HepG2 (cell line): ENCODE measurements around the gene NPBWR2. TPM values are rescaled to one million over a fixed set of nuclear protein-coding genes. Genes with fewer than 3 reads are reported as not detected.

Experiments
- AFF4 ChIP-seq: sonication (generic); formaldehyde crosslinking; IDR thresholded peaks from 2 replicates; pipeline ENCODE4 v1.4.0; 2020; ENCODE audit warnings: missing genetic modification reagents
- FLYWCH1 ChIP-seq: sonication (generic); formaldehyde crosslinking; IDR thresholded peaks from 2 replicates; pipeline ENCODE4 v1.8.1; 2023; ENCODE audit warnings: mild to moderate bottlenecking, missing genetic modification reagents
- HHEX ChIP-seq: IDR thresholded peaks from 2 replicates; pipeline ENCODE4 v1.6.1; 2016; ENCODE audit warnings: control low read depth
- HMGA1 ChIP-seq: sonication (generic); formaldehyde crosslinking; conservative IDR thresholded peaks from 2 replicates; pipeline ENCODE4 v1.4.0; 2020; ENCODE audit warnings: missing genetic modification reagents
- NCOA5 ChIP-seq: sonication (generic); formaldehyde crosslinking; IDR thresholded peaks from 2 replicates; pipeline ENCODE4 v1.4.0; 2020; ENCODE audit warnings: missing genetic modification reagents
- RXRA ChIP-seq: sonication (generic); formaldehyde crosslinking; IDR thresholded peaks from 2 replicates; pipeline ENCODE4 v1.5.1; 2020; ENCODE audit warnings: missing genetic modification reagents
- SMARCE1 ChIP-seq: fragments of 450-650 bp; IDR thresholded peaks from 2 replicates; pipeline ENCODE4 v1.6.1; 2017; ENCODE audit warnings: borderline replicate concordance
- SP5 ChIP-seq: IDR thresholded peaks from 2 replicates; pipeline ENCODE4 v1.6.1; 2016; ENCODE audit warnings: low read depth, borderline replicate concordance
- TCF7L2 ChIP-seq: IDR thresholded peaks from 2 replicates; pipeline ENCODE4 v1.6.1; 2011; ENCODE audit warnings: mild to moderate bottlenecking, low read depth, low read length, moderate library complexity
- ZNF205 ChIP-seq: IDR thresholded peaks from 2 replicates; pipeline ENCODE4 v1.6.1; 2018; ENCODE audit warnings: missing biosample characterization, missing genetic modification reagents
- ZNF572 ChIP-seq: sonication (generic); formaldehyde crosslinking; IDR thresholded peaks from 2 replicates; pipeline ENCODE4 v1.5.1; 2020; ENCODE audit warnings: mild to moderate bottlenecking, missing genetic modification reagents
- ZNF609 ChIP-seq: sonication (generic); formaldehyde crosslinking; IDR thresholded peaks from 2 replicates; pipeline ENCODE4 v1.4.0; 2020; ENCODE audit warnings: mild to moderate bottlenecking, missing genetic modification reagents, borderline replicate concordance
- ZNF614 ChIP-seq: IDR thresholded peaks from 2 replicates; pipeline ENCODE4 v1.6.1; 2018; ENCODE audit warnings: missing biosample characterization, missing genetic modification reagents, inconsistent platforms, borderline replicate concordance
- ZNF660 ChIP-seq: sonication (generic); formaldehyde crosslinking; IDR thresholded peaks from 2 replicates; pipeline ENCODE4 v1.5.1; 2020; ENCODE audit warnings: mild to moderate bottlenecking, low read depth, missing genetic modification reagents, borderline replicate concordance
- ZNF724P ChIP-seq: sonication (generic); formaldehyde crosslinking; IDR thresholded peaks from 2 replicates; pipeline ENCODE4 v1.8.0; 2022; ENCODE audit warnings: missing genetic modification reagents, borderline replicate concordance
- ZNF781 ChIP-seq: sonication (generic); formaldehyde crosslinking; IDR thresholded peaks from 2 replicates; pipeline ENCODE4 v1.5.1; 2020; ENCODE audit warnings: borderline replicate concordance, mild to moderate bottlenecking, missing genetic modification reagents; ENCODE audit errors: not compliant biosample characterization
- ZSCAN12 ChIP-seq: sonication (generic); formaldehyde crosslinking; IDR thresholded peaks from 2 replicates; pipeline ENCODE4 v1.9.0; 2021; ENCODE audit warnings: mild to moderate bottlenecking, missing genetic modification reagents
- ZSCAN20 ChIP-seq: sonication (generic); formaldehyde crosslinking; IDR thresholded peaks from 2 replicates; pipeline ENCODE4 v1.4.0; 2020; ENCODE audit warnings: missing genetic modification reagents, mild to moderate bottlenecking, borderline replicate concordance
- polyA plus RNA-seq, 8 experiments: library from polyadenylated mRNA; depleted of rRNA in 3 of 8; stranded (reverse) in 7 of 8; unstranded in 1 of 8; fragments of >200 nt; fragmentation: Illumina TruSeq in 4 of 8; extraction: Trizol in 4 of 8; gene quantifications; 2 replicates each; pipeline versions ENCODE4 v1.2.1 to v1.2.3, GENCODE V29; 2011 to 2016; ENCODE audit warnings: low read depth in 4 of 8, missing spikeins in 1 of 8, mixed read lengths in 1 of 8; ENCODE audit not compliant: insufficient read depth in 1 of 8
- total RNA-seq, 5 experiments: library from RNA; depleted of rRNA; stranded (reverse); fragments of >200 nt; fragmentation: Illumina TruSeq; extraction: Trizol; gene quantifications; 2 replicates each; pipeline ENCODE4 v1.2.3, GENCODE V29; 2016; ENCODE audit warnings: low read depth in 1 of 5

Gene NPBWR2
- total and polyA plus RNA-seq, 2 of the 13 experiments (the other 11 are each of a cell fraction or from before 2014, with no cell fraction given) = not detected

GRCh38 chr20:64082126-64082731 lies 25.1 kb downstream of the NPBWR2 start (continued):
- peak; percentile 51 for TF ChIP-seq ZNF781 (CRISPR knock-in tag)
- TF ChIP-seq ZNF572 (CRISPR knock-in tag) = no peak
- TF ChIP-seq HHEX (CRISPR knock-in tag) = no peak
- TF ChIP-seq FLYWCH1 (CRISPR knock-in tag) = no peak
- peak; percentile 70; the same call in 1 of the 2 replicates for TF ChIP-seq ZNF614 (CRISPR knock-in tag)
- TF ChIP-seq HMGA1 (CRISPR knock-in tag) = no peak
- TF ChIP-seq ZNF724P (CRISPR knock-in tag) = no peak
- no peak for TF ChIP-seq ZNF660 (CRISPR knock-in tag)
- TF ChIP-seq ZNF609 (CRISPR knock-in tag) = no peak
- TF ChIP-seq SP5 (CRISPR knock-in tag) = peak; percentile 79
- TF ChIP-seq SMARCE1 = no peak
- no peak for TF ChIP-seq TCF7L2
- TF ChIP-seq ZSCAN12 (CRISPR knock-in tag) = no peak
- peak; percentile 82 for TF ChIP-seq RXRA (CRISPR knock-in tag)
- no peak for TF ChIP-seq AFF4
- TF ChIP-seq ZNF205 (CRISPR knock-in tag) = peak; percentile 82; the same call in 1 of the 2 replicates
- TF ChIP-seq NCOA5 (CRISPR knock-in tag) = no peak
- no peak for TF ChIP-seq ZSCAN20 (CRISPR knock-in tag)
